K562 (cell line): ENCODE measurements around the gene URGCP. TPM values are rescaled to one million over a fixed set of nuclear protein-coding genes. Genes with fewer than 3 reads are reported as not detected.

Experiments used
- BRCA1 ChIP-seq, 2 experiments: fragments of 450-650 bp in 1 of 2; sonication (generic) in 1 of 2; formaldehyde crosslinking in 1 of 2; IDR thresholded peaks; 2 replicates each; pipeline versions ENCODE4 v1.5.0 to v1.6.1; 2017 to 2020; ENCODE audit warnings: mild to moderate bottlenecking in 1 of 2, missing genetic modification reagents in 1 of 2
- BRF1 ChIP-seq: IDR thresholded peaks from 3 replicates; pipeline ENCODE4 v1.6.1; 2011; ENCODE audit warnings: borderline replicate concordance, mild to moderate bottlenecking; ENCODE audit not compliant: insufficient read length; ENCODE audit errors: extremely low read depth
- CBX5 ChIP-seq: IDR thresholded peaks from 2 replicates; pipeline ENCODE4 v1.6.1; 2014; ENCODE audit warnings: low read depth, borderline replicate concordance
- CBX8 ChIP-seq: fragments of 200-600 bp; sonication (generic); IDR thresholded peaks from 2 replicates; pipeline ENCODE4 v1.6.1; 2012; ENCODE audit warnings: borderline replicate concordance, mixed run types, low read depth, mild to moderate bottlenecking, moderate library complexity, mixed read lengths, low read length, control low read depth, inconsistent platforms; ENCODE audit not compliant: poor library complexity, severe bottlenecking; ENCODE audit errors: extremely low read depth
- ESRRA ChIP-seq: fragments of 450-650 bp; IDR thresholded peaks from 2 replicates; pipeline ENCODE4 v1.6.1; 2014; ENCODE audit warnings: low read depth, mild to moderate bottlenecking, moderate library complexity, borderline replicate concordance
- FOXJ3 ChIP-seq: sonication (generic); formaldehyde crosslinking; IDR thresholded peaks from 2 replicates; pipeline ENCODE4 v1.4.0; 2020; ENCODE audit warnings: mild to moderate bottlenecking, missing genetic modification reagents
- GATA2 ChIP-seq: sonication (generic); formaldehyde crosslinking; IDR thresholded peaks from 2 replicates; pipeline ENCODE4 v1.4.0; 2020; ENCODE audit warnings: mild to moderate bottlenecking, missing genetic modification reagents
- HDGF ChIP-seq: fragments of 450-650 bp; IDR thresholded peaks from 2 replicates; pipeline ENCODE4 v1.6.1; 2016
- PCBP2 ChIP-seq: fragments of 200-400 bp; formaldehyde crosslinking; IDR thresholded peaks from 2 replicates; pipeline ENCODE4 v1.6.1; 2018; ENCODE audit warnings: low read length, low read depth, mild to moderate bottlenecking, moderate library complexity; ENCODE audit not compliant: poor library complexity, severe bottlenecking
- POLR2AphosphoS5 ChIP-seq: IDR thresholded peaks from 2 replicates; pipeline ENCODE4 v1.6.1; 2011; ENCODE audit warnings: mild to moderate bottlenecking, low read depth, low read length, moderate library complexity; ENCODE audit not compliant: control insufficient read depth, insufficient read depth
- PRMT5 ChIP-seq: sonication (generic); formaldehyde crosslinking; IDR thresholded peaks from 2 replicates; pipeline ENCODE4 v1.5.0; 2020; ENCODE audit warnings: missing genetic modification reagents
- RHOXF2B ChIP-seq: fragments of 250-450 bp; sonication (Bioruptor Pico); conservative IDR thresholded peaks from 2 replicates; pipeline ENCODE4 v1.5.1; 2021
- SMAD2 ChIP-seq: fragments of 150-350 bp; IDR thresholded peaks from 2 replicates; pipeline ENCODE4 v1.6.1; 2014; ENCODE audit warnings: low read depth, mild to moderate bottlenecking, low read length
- SMAD3 ChIP-seq: fragments of 450-650 bp; formaldehyde crosslinking; conservative IDR thresholded peaks from 2 replicates; pipeline ENCODE4 v1.4.0; 2020; ENCODE audit warnings: mild to moderate bottlenecking
- SOX6 ChIP-seq: fragments of 450-650 bp; IDR thresholded peaks from 2 replicates; pipeline ENCODE4 v1.6.1; 2014; ENCODE audit warnings: mild to moderate bottlenecking
- SRSF7 ChIP-seq: fragments of 200-400 bp; formaldehyde crosslinking; optimal IDR thresholded peaks from 2 replicates; pipeline ENCODE3; 2017; ENCODE audit warnings: mild to moderate bottlenecking, low read depth, low read length
- SRSF9 ChIP-seq: fragments of 200-400 bp; formaldehyde crosslinking; IDR thresholded peaks from 2 replicates; pipeline ENCODE4 v1.6.1; 2017; ENCODE audit warnings: low read depth, low read length, borderline replicate concordance
- ZFP30 ChIP-seq: fragments of 250-450 bp; sonication (Bioruptor Pico); IDR thresholded peaks from 2 replicates; pipeline ENCODE4 v1.8.0; 2022; ENCODE audit warnings: moderate library complexity, mild to moderate bottlenecking, inconsistent platforms, borderline replicate concordance
- ZFX ChIP-seq: sonication (generic); formaldehyde crosslinking; IDR thresholded peaks from 2 replicates; pipeline ENCODE4 v1.8.0; 2022; ENCODE audit warnings: mild to moderate bottlenecking, missing genetic modification reagents, moderate library complexity
- ZNF263 ChIP-seq: sonication (generic); formaldehyde crosslinking; IDR thresholded peaks from 2 replicates; pipeline ENCODE4 v1.8.0; 2022; ENCODE audit warnings: mild to moderate bottlenecking, missing genetic modification reagents, borderline replicate concordance
- polyA plus RNA-seq, 8 experiments: library from polyadenylated mRNA; depleted of rRNA in 4 of 8; stranded (reverse) in 5 of 8; unstranded in 3 of 8; fragments of >200 nt; fragmentation: Nextera tagmentation in 2 of 8; fragmentation: Illumina TruSeq in 1 of 8; extraction: Ambion mirVana in 2 of 8; extraction: Trizol in 1 of 8; gene quantifications; 2 replicates each; pipeline versions ENCODE4 v1.2.1 to v1.2.3, GENCODE V29; 2011 to 2014; ENCODE audit warnings: inconsistent platforms in 1 of 8, missing spikeins in 1 of 8
- total RNA-seq, 7 experiments: library from RNA; depleted of rRNA in 6 of 7; stranded (reverse); fragments of >200 nt in 6 of 7; fragmentation: Illumina TruSeq in 2 of 7; extraction: Trizol in 2 of 7; gene quantifications; 2 replicates each; pipeline versions ENCODE4 v1.2.1 to v1.2.3, GENCODE V29; 2011 to 2021; ENCODE audit warnings: low replicate concordance in 1 of 7
- TF ChIP-seq, protein P1 (sequence below): fragments of 450-650 bp; IDR thresholded peaks from 2 replicates; pipeline ENCODE4 v1.6.1; 2018; ENCODE audit warnings: mild to moderate bottlenecking, low read depth; ENCODE audit not compliant: partially characterized antibody
- TF ChIP-seq, protein P2 (sequence below): sonication (generic); formaldehyde crosslinking; IDR thresholded peaks from 2 replicates; pipeline ENCODE4 v1.8.0; 2022; ENCODE audit warnings: missing genetic modification reagents, mild to moderate bottlenecking, moderate library complexity, borderline replicate concordance
- TF ChIP-seq, protein P3 (sequence below): fragments of 450-650 bp; conservative IDR thresholded peaks from 2 replicates; pipeline ENCODE4 v1.6.1; 2016; ENCODE audit warnings: missing genetic modification characterization, low read depth, mild to moderate bottlenecking, missing compliant biosample characterization, moderate library complexity

Gene URGCP
- total and polyA plus RNA-seq, 9 of the 15 experiments (the other 6 are each of a cell fraction or from before 2014, with no cell fraction given) = 1.7 to 25.8 (median 12.5) TPM

DNA sequence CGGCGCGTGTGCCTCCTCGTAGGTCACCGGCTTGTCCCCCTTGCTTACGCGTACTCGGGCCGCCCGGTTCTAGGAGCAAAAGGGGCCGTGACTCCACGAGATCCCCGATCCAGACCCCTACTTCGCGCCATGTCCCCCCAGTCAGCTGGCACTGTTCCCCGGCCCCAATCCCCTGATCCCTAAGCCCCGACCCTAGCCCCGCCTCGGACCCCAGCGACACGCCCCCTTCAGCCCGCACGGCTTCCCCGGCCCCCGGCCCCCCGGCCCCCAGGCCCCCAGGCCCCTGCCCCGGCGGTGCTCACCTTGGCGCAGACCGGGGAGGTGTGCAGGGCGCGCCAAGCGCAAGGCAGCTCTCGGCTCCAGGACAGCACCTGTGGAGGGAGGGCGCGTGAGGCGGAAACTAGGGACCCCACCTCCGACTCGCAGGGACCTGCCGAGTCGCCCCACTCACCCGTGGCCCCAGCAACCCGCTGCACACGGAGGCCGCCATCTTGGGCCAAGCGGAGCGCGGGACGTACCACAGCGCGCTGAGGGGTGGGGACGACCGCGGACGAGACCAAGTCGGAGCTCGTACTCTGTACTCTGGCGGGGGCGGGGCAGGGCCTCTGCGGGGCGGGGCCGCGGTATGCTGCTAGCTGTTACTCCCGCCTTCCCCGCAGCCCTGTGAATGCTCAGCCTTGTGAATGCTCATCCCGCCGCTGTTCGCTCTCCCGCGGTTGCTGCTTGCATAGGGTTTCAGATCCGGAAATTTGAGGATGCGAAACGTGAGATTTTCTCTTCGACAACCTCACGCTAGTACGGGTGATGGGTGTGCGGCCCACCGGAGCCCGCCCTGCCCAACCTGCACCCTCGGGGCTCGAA, 37.2 kb downstream of the URGCP start, which contains the start of gene MRPS24 (continued):
- TF ChIP-seq PRMT5 (CRISPR knock-in tag) (no peak), SRSF9 (no peak), SRSF7 (no peak), RHOXF2B (CRISPR knock-in tag) (no peak), ESRRA (peak; percentile 56; the same call in 1 of the 2 replicates), CBX8 (no peak), POLR2AphosphoS5 (peak; percentile 88), ZFP30 (CRISPR knock-in tag) (no peak), HDGF (no peak), PCBP2 (no peak), BRCA1 (IDR thresholded peaks at IDR 0.05) (no peak), BRCA1 (CRISPR knock-in tag; IDR thresholded peaks at IDR 0.05) (no peak), SMAD3 (CRISPR knock-in tag) (no peak), ZNF263 (peak; percentile 52; the same call in 1 of the 2 replicates), BRF1 (no peak), GATA2 (CRISPR knock-in tag) (no peak), FOXJ3 (CRISPR knock-in tag) (no peak), SMAD2 (no peak), SOX6 (no peak; the same call in 1 of the 2 replicates), ZFX (peak; percentile 82), CBX5 (no peak)
- TF ChIP-seq, protein P1, sequence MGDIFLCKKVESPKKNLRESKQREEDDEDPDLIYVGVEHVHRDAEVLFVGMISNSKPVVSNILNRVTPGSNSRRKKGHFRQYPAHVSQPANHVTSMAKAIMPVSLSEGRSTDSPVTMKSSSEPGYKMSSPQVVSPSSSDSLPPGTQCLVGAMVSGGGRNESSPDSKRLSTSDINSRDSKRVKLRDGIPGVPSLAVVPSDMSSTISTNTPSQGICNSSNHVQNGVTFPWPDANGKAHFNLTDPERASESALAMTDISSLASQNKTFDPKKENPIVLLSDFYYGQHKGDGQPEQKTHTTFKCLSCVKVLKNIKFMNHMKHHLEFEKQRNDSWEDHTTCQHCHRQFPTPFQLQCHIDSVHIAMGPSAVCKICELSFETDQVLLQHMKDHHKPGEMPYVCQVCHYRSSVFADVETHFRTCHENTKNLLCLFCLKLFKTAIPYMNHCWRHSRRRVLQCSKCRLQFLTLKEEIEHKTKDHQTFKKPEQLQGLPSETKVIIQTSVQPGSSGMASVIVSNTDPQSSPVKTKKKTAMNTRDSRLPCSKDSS = no peak
- TF ChIP-seq, protein P2, sequence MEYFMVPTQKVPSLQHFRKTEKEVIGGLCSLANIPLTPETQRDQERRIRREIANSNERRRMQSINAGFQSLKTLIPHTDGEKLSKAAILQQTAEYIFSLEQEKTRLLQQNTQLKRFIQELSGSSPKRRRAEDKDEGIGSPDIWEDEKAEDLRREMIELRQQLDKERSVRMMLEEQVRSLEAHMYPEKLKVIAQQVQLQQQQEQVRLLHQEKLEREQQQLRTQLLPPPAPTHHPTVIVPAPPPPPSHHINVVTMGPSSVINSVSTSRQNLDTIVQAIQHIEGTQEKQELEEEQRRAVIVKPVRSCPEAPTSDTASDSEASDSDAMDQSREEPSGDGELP (CRISPR knock-in tag) = peak; percentile 47; the same call in 1 of the 2 replicates
- TF ChIP-seq, protein P3, sequence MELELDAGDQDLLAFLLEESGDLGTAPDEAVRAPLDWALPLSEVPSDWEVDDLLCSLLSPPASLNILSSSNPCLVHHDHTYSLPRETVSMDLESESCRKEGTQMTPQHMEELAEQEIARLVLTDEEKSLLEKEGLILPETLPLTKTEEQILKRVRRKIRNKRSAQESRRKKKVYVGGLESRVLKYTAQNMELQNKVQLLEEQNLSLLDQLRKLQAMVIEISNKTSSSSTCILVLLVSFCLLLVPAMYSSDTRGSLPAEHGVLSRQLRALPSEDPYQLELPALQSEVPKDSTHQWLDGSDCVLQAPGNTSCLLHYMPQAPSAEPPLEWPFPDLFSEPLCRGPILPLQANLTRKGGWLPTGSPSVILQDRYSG (tag) = no peak
